Prostate gland (tissue), 2 donors: Measurements from ENCODE around the gene KDR. TPM values are rescaled to one million over a fixed set of nuclear protein-coding genes. Genes with fewer than 3 reads are reported as not detected.

Experiments used
- DNase-seq: peaks from one replicate; pipeline ENCODE4 v3.0.0-alpha.2; 2019; ENCODE audit warnings: low spot score
- H3K27ac ChIP-seq, 2 donors: fragments of 200-600 bp; sonication (generic); 2 replicates each; pipeline ENCODE4 v1.5.1; 2017 to 2019
- H3K27me3 ChIP-seq: fragments of 200-600 bp; sonication (generic); replicated peaks from 2 replicates; pipeline ENCODE4 v1.5.1; 2019; ENCODE audit not compliant: insufficient read depth
- H3K36me3 ChIP-seq, 2 donors: fragments of 200-600 bp; sonication (generic); 1 replicate in 1 of 2; 2 replicates in 1 of 2; pipeline versions ENCODE4 v1.5.1 to v1.8.1; 2017 to 2019
- H3K4me1 ChIP-seq: fragments of 200-600 bp; sonication (generic); replicated peaks from 2 replicates; pipeline ENCODE4 v1.5.1; 2019
- H3K4me3 ChIP-seq, 2 donors: fragments of 200-600 bp; sonication (generic); 2 replicates each; pipeline ENCODE4 v1.5.1; 2017 to 2019
- H3K9me3 ChIP-seq: fragments of 200-600 bp; sonication (generic); 2 replicates; pipeline ENCODE4 v1.5.1; 2017
- POLR2A ChIP-seq: fragments of 450-650 bp; IDR thresholded peaks from one replicate; pipeline ENCODE4 v1.6.1; 2016; ENCODE audit warnings: antibody characterized with exemption, mild to moderate bottlenecking
- POLR2AphosphoS5 ChIP-seq: sonication (generic); formaldehyde crosslinking; IDR thresholded peaks from one replicate; pipeline ENCODE4 v1.6.1; 2017; ENCODE audit warnings: antibody characterized with exemption
- WGBS: methylation state at CpG from one replicate; pipeline ENCODE4 v1.1.5; 2018; 5-methylcytosine and 5-hydroxymethylcytosine counted together
- intact Hi-C: fragments of 100-400 bp; cut with DNase I; formaldehyde crosslinking; loops from one replicate; pipeline ENCODE4 v1.14.2; 2022
- total RNA-seq, 2 donors: library from RNA; depleted of rRNA; stranded (reverse); fragments of >200 nt; gene quantifications; one replicate each; pipeline ENCODE4 v1.1.0, GENCODE V29; 2016
- TF ChIP-seq, protein P1 (sequence below), 4 experiments: fragments of 200-600 bp in 2 of 4; fragments of 450-650 bp in 2 of 4; sonication (generic) in 2 of 4; IDR thresholded peaks; 1 replicate in 3 of 4; 2 replicates in 1 of 4; pipeline ENCODE4 v1.5.1; 2016 to 2019; ENCODE audit warnings: antibody characterized with exemption in 4 of 4, mild to moderate bottlenecking in 2 of 4, moderate library complexity in 2 of 4

The KDR gene
- total RNA-seq, 2 donors from 2014 or later = 22.7 to 23.5 TPM

DNA sequence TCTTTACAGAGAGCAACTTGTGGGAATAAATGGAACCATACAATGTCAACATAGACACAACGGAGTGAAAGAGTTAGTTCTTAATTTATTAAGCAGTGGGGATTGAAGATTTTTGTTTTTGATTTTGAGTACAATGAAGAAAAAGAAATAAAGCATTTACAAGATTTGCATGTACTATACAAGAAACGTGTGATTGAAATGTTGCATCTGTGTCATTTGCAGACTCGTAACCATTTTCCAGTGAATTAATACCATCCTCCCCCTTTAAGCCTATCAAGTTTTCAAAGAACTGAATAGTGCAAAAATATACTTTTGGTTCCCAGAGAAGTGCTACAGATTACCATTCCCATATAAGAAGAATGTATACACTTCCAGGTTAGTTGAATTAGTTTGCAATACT, 8.6 kb upstream of the KDR start:
- 73% methylated on average over 3 of the region's 3 CpGs for WGBS
- no peak for DNase-seq
- Histone ChIP-seq H3K4me1 (no peaks in the 10 kb centered on the region), H3K36me3 (no peaks in the 10 kb centered on the region), H3K27me3 (no peaks in the 10 kb centered on the region), H3K27ac (no peak overlapping the region), H3K9me3 (no peaks in the 10 kb centered on the region), H3K4me3 (no peak overlapping the region)
- intact Hi-C loops = no loop called here
- TF ChIP-seq, protein P1, sequence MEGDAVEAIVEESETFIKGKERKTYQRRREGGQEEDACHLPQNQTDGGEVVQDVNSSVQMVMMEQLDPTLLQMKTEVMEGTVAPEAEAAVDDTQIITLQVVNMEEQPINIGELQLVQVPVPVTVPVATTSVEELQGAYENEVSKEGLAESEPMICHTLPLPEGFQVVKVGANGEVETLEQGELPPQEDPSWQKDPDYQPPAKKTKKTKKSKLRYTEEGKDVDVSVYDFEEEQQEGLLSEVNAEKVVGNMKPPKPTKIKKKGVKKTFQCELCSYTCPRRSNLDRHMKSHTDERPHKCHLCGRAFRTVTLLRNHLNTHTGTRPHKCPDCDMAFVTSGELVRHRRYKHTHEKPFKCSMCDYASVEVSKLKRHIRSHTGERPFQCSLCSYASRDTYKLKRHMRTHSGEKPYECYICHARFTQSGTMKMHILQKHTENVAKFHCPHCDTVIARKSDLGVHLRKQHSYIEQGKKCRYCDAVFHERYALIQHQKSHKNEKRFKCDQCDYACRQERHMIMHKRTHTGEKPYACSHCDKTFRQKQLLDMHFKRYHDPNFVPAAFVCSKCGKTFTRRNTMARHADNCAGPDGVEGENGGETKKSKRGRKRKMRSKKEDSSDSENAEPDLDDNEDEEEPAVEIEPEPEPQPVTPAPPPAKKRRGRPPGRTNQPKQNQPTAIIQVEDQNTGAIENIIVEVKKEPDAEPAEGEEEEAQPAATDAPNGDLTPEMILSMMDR (IDR thresholded peaks at IDR 0.05) = no peak
- TF ChIP-seq POLR2A (no peak), POLR2AphosphoS5 (no peak)

DNA sequence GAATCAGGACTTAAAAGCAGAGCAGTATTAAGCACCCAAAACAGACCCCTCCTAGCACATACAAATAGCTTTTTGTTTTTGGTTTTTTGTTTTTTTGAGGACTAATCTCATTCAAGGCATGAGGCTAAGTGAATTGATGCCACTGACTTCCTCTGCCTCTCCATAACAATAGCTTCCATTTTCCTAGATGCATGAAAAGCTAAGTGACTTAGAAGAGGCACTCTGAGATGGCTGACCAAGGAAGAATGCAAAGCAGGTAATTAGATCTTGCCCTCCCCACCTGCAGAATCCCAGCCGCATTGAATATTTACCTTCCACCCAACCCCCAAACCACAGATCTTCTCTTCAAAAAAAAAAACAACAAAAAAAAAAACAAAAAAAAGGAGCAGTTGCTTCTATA, 7.4 kb upstream of the KDR start:
- intact Hi-C loops = no loop called here
- no peak overlapping the region for H3K27ac ChIP-seq
- no peaks in the 10 kb centered on the region for H3K4me1 ChIP-seq
- WGBS = 56% methylated on average over 1 of the region's 1 CpG
- TF ChIP-seq, protein P1 (IDR thresholded peaks at IDR 0.05) = no peak
- no peak for TF ChIP-seq POLR2A
- TF ChIP-seq POLR2AphosphoS5 = no peak
- no peaks in the 10 kb centered on the region for H3K36me3 ChIP-seq
- no peaks in the 10 kb centered on the region for H3K27me3 ChIP-seq
- H3K9me3 ChIP-seq = no peaks in the 10 kb centered on the region
- H3K4me3 ChIP-seq = no peak overlapping the region
- DNase-seq = no peak

DNA sequence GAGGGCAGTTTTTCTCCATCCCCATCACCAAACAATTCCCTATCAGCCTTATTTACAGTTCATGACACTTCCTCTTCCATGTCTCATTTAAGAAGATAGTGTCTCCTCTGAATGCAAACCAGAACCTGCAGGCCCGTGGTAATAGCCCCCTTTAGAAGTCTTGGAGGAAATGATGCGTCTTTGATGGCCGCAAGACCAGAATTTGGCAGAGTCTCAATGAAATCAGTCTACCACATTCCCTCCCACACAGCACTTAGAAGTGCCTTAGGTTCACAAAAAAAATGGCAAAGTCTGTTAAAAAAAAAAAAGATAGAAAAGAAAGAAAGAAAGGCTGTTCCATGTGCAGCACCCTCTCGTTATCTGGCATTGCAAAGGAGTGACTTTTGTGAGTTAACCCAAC, 2.1 kb upstream of the KDR start:
- Histone ChIP-seq H3K4me3 (no peak overlapping the region), H3K27ac (no peak overlapping the region), H3K4me1 (no peaks in the 10 kb centered on the region), H3K9me3 (no peaks in the 10 kb centered on the region), H3K36me3 (no peaks in the 10 kb centered on the region), H3K27me3 (no peaks in the 10 kb centered on the region)
- no peak for DNase-seq
- intact Hi-C loops = loop anchor here (5.0 kb wide), 1 partner anchor 190 kb away; no protein-coding TSS in a partner anchor
- TF ChIP-seq POLR2AphosphoS5 = no peak
- WGBS = 56% methylated on average over 4 of the region's 4 CpGs

DNA sequence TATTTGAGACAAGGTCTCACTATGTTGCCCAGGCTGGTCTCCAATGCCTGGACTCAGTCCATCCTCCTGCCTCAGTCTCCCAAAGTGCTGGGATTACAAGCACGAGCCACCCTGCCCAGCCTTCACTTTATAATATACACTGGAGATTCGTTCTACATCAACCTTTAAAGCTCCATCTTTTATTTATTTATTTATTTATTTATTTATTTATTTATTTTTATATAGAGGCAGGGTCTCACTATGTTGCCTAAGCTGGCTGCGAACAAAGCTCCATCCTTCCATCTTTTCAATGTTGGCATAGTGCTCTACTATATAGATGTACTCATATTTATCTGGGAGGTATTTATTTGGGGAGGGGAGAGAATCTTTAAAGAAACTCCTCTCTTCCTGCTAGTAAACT, 1.7 kb upstream of the KDR start:
- no peak for DNase-seq
- intact Hi-C loops = loop anchor here (5.0 kb wide), 1 partner anchor 190 kb away; no protein-coding TSS in a partner anchor
- Histone ChIP-seq H3K36me3 (no peaks in the 10 kb centered on the region), H3K4me3 (no peak overlapping the region), H3K27ac (no peak overlapping the region), H3K4me1 (no peaks in the 10 kb centered on the region), H3K27me3 (no peaks in the 10 kb centered on the region), H3K9me3 (no peaks in the 10 kb centered on the region)
- 94% methylated on average over 3 of the region's 3 CpGs for WGBS
- TF ChIP-seq, protein P1 (IDR thresholded peaks at IDR 0.05) = no peak
- TF ChIP-seq POLR2AphosphoS5 (no peak), POLR2A (no peak)

DNA sequence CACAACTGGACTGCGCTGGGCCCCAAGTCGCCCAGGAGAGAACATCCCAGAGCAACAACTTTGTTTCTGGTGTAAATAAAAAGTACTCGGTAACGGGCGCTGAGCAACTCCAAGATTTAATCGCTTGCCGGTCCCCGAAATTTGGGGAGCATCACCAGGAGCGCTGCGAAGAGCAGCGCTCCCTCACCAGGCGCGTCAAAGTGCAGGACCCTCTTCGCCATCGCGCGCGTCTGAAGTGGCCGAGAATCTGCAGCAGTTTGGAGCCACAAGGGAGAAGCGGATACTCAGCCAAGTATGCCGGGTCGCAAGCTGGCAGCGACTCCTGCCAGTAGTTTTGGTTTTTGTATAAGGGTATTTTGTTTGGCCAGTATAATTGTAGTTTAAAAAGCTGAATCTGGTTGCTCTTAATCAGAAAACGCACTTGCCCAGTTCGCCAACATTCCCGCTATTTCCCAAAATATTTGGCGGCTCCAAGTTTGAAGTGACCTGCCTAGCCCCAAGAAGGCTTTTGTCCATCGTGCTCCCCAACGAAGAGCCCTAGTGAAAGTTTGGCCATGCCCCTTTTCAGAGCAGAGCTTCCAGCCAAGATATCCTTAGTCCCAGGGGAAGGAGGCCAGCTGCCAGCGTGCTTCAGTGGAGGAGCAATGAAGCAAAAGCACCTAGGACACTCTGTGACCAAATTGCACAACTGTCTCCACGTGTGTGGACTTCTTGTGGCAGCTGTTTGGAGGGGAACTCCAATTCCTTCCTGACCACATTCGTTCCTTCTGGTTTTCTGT, 557 bp upstream of the KDR start:
- 3% methylated on average over 32 of the region's 32 CpGs for WGBS
- DNase-seq = peak; percentile 17
- Histone ChIP-seq H3K9me3 (no peaks in the 10 kb centered on the region), H3K36me3 (no peaks in the 10 kb centered on the region), H3K27me3 (no peaks in the 10 kb centered on the region), H3K27ac (peak overlapping the region in 1 of 2 donors; percentile 29), H3K4me1 (no peaks in the 10 kb centered on the region), H3K4me3 (peak overlapping the region; percentile 45 to 49)
- TF ChIP-seq, protein P1 (IDR thresholded peaks at IDR 0.05) = no peak
- TF ChIP-seq POLR2AphosphoS5 (no peak), POLR2A (no peak)
- intact Hi-C loops = loop anchor here (2.0 to 5.0 kb wide), 2 partner anchors 125 to 191 kb away; no protein-coding TSS in a partner anchor
